ENCODE measurements around the gene INO80.

DNA sequence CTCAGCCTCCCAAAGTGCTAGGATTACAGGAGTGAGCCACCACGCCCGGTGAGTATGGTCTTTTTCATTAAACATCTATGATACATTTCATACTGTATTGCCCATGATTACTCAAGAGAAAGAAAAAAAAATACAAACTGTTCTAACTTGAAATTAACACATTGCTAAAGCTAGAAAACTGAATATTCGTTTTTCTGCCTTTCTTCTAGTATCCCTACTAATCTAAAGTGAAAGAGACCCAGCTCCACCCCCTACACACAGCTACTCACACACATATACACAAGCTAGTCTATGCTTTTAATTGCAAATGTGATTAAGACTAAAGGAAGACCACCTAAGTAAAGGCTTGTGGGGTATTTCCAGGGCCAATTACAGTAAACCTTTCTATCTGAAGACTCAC, 43.1 kb downstream of the INO80 start:
- TF ChIP-seq, protein P1, sequence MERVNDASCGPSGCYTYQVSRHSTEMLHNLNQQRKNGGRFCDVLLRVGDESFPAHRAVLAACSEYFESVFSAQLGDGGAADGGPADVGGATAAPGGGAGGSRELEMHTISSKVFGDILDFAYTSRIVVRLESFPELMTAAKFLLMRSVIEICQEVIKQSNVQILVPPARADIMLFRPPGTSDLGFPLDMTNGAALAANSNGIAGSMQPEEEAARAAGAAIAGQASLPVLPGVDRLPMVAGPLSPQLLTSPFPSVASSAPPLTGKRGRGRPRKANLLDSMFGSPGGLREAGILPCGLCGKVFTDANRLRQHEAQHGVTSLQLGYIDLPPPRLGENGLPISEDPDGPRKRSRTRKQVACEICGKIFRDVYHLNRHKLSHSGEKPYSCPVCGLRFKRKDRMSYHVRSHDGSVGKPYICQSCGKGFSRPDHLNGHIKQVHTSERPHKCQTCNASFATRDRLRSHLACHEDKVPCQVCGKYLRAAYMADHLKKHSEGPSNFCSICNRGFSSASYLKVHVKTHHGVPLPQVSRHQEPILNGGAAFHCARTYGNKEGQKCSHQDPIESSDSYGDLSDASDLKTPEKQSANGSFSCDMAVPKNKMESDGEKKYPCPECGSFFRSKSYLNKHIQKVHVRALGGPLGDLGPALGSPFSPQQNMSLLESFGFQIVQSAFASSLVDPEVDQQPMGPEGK (CRISPR knock-in tag; IDR thresholded peaks at IDR 0.05; ENCODE audit: borderline replicate concordance), result no peak
- no peak for TF ChIP-seq ZFP3 (CRISPR knock-in tag; IDR thresholded peaks at IDR 0.05)
